Ishikawa (cell line): ENCODE measurements around the gene GCM1.

Experiments
- EP300 ChIP-seq: IDR thresholded peaks from 2 replicates; pipeline ENCODE4 v1.6.1; 2012; ENCODE audit warnings: borderline replicate concordance
- MAX ChIP-seq: IDR thresholded peaks from 2 replicates; pipeline ENCODE4 v1.6.1; 2012
- RAD21 ChIP-seq: IDR thresholded peaks from 2 replicates; pipeline ENCODE4 v1.6.1; 2012; ENCODE audit warnings: low read depth
- REST ChIP-seq: IDR thresholded peaks from 2 replicates; pipeline ENCODE4 v1.6.1; 2012; ENCODE audit warnings: low read depth, mild to moderate bottlenecking
- TCF12 ChIP-seq: IDR thresholded peaks from 2 replicates; pipeline ENCODE4 v1.6.1; 2012; ENCODE audit warnings: low read depth
- ZBTB7A ChIP-seq: IDR thresholded peaks from 2 replicates; pipeline ENCODE4 v1.6.1; 2012; ENCODE audit warnings: low read depth

- TF ChIP-seq RAD21 (no peak), TCF12 (no peak), REST (no peak), ZBTB7A (no peak), EP300 (no peak), MAX (no peak)
Measured at GRCh38 chr6:53154794-53155193, 6.2 kb upstream of the GCM1 start.
